HG02885 (cell line): ENCODE results near the gene CRP.
"Not testable (repeated sequence)": the region's sequence is repeated elsewhere in the genome, so short reads cannot be mapped to it uniquely, and the experiment has no call there.

Source experiments
- ATAC-seq: cut with Tn5 transposase; IDR thresholded peaks from one replicate; pipeline ENCODE4 v1.9.1; 2021; ENCODE audit warnings: mild to moderate bottlenecking; ENCODE audit not compliant: unreplicated experiment, poor library complexity

The CRP gene

GRCh38 chr1:159704481-159704880 lies 9.9 kb downstream of the CRP start:
- no peak for ATAC-seq

GRCh38 chr1:159700312-159700711 lies 14.1 kb downstream of the CRP start:
- no peak for ATAC-seq

GRCh38 chr1:159699653-159700052 lies 14.7 kb downstream of the CRP start:
- ATAC-seq, result peak; percentile 57

GRCh38 chr1:159699246-159699645 lies 15.1 kb downstream of the CRP start:
- no peak for ATAC-seq

- ATAC-seq, result no peak
Measured at GRCh38 chr1:159687511-159687910, 26.9 kb downstream of the CRP start.

GRCh38 chr1:159686599-159687299 lies 27.6 kb downstream of the CRP start:
- no peak for ATAC-seq

- ATAC-seq, result no peak
Measured at GRCh38 chr1:159678939-159679338, 35.5 kb downstream of the CRP start.

- no peak for ATAC-seq
Measured at GRCh38 chr1:159675046-159675445, 39.3 kb downstream of the CRP start.

GRCh38 chr1:159672390-159672789 lies 42.0 kb downstream of the CRP start:
- ATAC-seq, result not testable (repeated sequence)

GRCh38 chr1:159669338-159669737 lies 45.1 kb downstream of the CRP start:
- no peak for ATAC-seq

GRCh38 chr1:159668739-159669138 lies 45.6 kb downstream of the CRP start:
- ATAC-seq, result no peak

- ATAC-seq, result no peak
Measured at GRCh38 chr1:159664247-159664646, 50.1 kb downstream of the CRP start.

GRCh38 chr1:159663552-159663951 lies 50.8 kb downstream of the CRP start:
- ATAC-seq, result no peak
